Measurements from ENCODE around the gene PLD6. TPM values are rescaled to one million over a fixed set of nuclear protein-coding genes. Genes with fewer than 3 reads are reported as not detected.
A peak's percentile ranks its signal among the peaks of the same experiment; 100 is the strongest.

The PLD6 gene
- total RNA-seq, 2 experiments from 2014 or later, result 3.8 to 4.2 TPM

GRCh38 chr17:17181666-17182597 lies 24.2 kb downstream of the PLD6 start:
- peaks cover 75% of the 10 kb centered on the region for H3K36me3 Mint-ChIP-seq (ENCODE audit: low read depth)
- H3K27me3 Mint-ChIP-seq (ENCODE audit: low read depth), result no peaks in the 10 kb centered on the region
- H3K4me3 Mint-ChIP-seq, result peak overlapping the region; percentile 74
- no peaks in the 10 kb centered on the region for H3K9me3 Mint-ChIP-seq (ENCODE audit: insufficient read depth)
- H3K27ac Mint-ChIP-seq, result peak overlapping the region; percentile 95
- DNase-seq, result peak; percentile 68
- CTCF ChIA-PET, result interaction anchor here (1.2 to 1.5 kb wide), 2 partner anchors 10 to 26 kb away, joined by 3 to 4 read pairs; no protein-coding TSS in a partner anchor
- POLR2A ChIA-PET, result interaction anchor here (0.9 to 1.9 kb wide), 6 partner anchors 10 to 99 kb away, joined by 3 to 7 read pairs (median 4); partner anchors contain the start of genes COPS3 and FLCN
- peaks cover 95% of the 10 kb centered on the region for H3K4me1 Mint-ChIP-seq (ENCODE audit: low read depth)
- ATAC-seq, result peak; percentile 72

GRCh38 chr17:17180741-17181525 lies 25.2 kb downstream of the PLD6 start:
- no peak for ATAC-seq
- Mint-ChIP-seq H3K27me3 (ENCODE audit: low read depth) (no peaks in the 10 kb centered on the region), H3K27ac (peak overlapping the region; percentile 95), H3K36me3 (ENCODE audit: low read depth) (peaks cover 80% of the 10 kb centered on the region), H3K4me3 (peak overlapping the region; percentile 74), H3K9me3 (ENCODE audit: insufficient read depth) (no peaks in the 10 kb centered on the region), H3K4me1 (ENCODE audit: low read depth) (peaks cover 95% of the 10 kb centered on the region)
- no peak for DNase-seq
- ChIA-PET POLR2A (interaction anchor here (0.6 to 1.0 kb wide), 3 partner anchors 11 to 793 kb away, joined by 4 to 5 read pairs (median 4); no protein-coding TSS in a partner anchor), CTCF (interaction anchor here (1.1 to 1.3 kb wide), 3 partner anchors 10 to 55 kb away, joined by 3 to 4 read pairs (median 4); no protein-coding TSS in a partner anchor)

- ChIA-PET CTCF (interaction anchor here (0.8 to 1.3 kb wide), 4 partner anchors 10 to 56 kb away, joined by 3 to 4 read pairs (median 4); no protein-coding TSS in a partner anchor), POLR2A (interaction anchor here (0.6 to 1.4 kb wide), 5 partner anchors 8 to 793 kb away, joined by 3 to 5 read pairs (median 4); no protein-coding TSS in a partner anchor)
- Mint-ChIP-seq H3K4me3 (peak overlapping the region; percentile 66), H3K27ac (peak overlapping the region; percentile 91), H3K36me3 (ENCODE audit: low read depth) (peaks cover 80% of the 10 kb centered on the region), H3K9me3 (ENCODE audit: insufficient read depth) (no peaks in the 10 kb centered on the region), H3K27me3 (ENCODE audit: low read depth) (no peaks in the 10 kb centered on the region), H3K4me1 (ENCODE audit: low read depth) (peaks cover 94% of the 10 kb centered on the region)
- ATAC-seq, result peak; percentile 11
- peak; percentile 50 for DNase-seq
Observed at GRCh38 chr17:17180141-17180603, 26.0 kb downstream of the PLD6 start.

DNA sequence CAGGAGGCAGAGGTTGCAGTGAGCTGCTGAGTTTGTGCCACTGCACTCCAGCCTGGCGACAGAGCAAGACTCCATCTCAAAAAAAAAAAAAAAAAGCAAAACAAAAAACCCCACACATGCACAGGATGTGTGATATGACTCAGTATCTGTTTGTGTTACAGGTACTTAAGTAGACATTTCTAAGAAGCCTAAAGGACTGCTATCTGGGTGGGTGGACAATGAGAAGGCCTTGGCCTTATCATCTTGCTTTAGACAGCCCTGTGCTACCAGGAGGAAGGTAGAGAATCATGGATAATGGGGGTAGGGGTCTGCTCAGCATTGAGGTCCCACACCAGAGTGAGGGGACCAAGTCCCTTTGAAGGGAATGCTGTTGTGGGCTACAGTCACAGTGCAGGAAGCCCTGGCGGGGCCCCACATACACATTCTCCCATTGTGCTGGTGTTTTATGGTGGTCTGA lies 26.7 kb downstream of the PLD6 start:
- DNase-seq (peak; percentile 47), ATAC-seq (peak; percentile 68)
- Mint-ChIP-seq H3K27ac (peak overlapping the region; percentile 91), H3K36me3 (ENCODE audit: low read depth) (peaks cover 79% of the 10 kb centered on the region), H3K9me3 (ENCODE audit: insufficient read depth) (no peaks in the 10 kb centered on the region), H3K4me1 (ENCODE audit: low read depth) (peaks cover 92% of the 10 kb centered on the region), H3K27me3 (ENCODE audit: low read depth) (no peaks in the 10 kb centered on the region), H3K4me3 (peak overlapping the region; percentile 66)
- ChIA-PET CTCF (interaction anchor here (1.1 to 1.3 kb wide), 3 partner anchors 11 to 57 kb away, joined by 3 to 4 read pairs (median 4); no protein-coding TSS in a partner anchor), POLR2A (interaction anchor here (1.0 to 1.4 kb wide), 4 partner anchors 9 to 100 kb away, joined by 3 to 5 read pairs (median 4); no protein-coding TSS in a partner anchor)

DNA sequence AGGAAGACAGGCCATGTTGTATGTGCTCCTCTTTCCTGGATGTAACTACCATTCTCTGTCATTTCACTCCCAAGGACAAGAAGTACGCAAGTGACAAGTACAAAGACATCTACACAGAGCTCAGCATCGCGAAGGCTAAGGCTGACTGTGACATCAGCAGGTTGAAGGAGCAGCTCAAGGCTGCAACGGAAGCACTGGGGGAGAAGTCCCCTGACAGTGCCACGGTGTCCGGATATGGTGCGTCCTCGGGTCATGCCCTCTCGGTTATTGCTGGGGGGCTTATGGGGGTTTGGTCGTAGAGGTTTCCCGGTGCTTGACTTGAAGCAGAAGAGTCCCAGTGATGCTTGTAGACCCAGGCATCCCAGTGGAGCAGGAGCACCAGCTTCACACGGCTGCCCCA lies 29.0 kb downstream of the PLD6 start:
- Mint-ChIP-seq H3K27ac (peak overlapping the region; percentile 76), H3K36me3 (ENCODE audit: low read depth) (peaks cover 84% of the 10 kb centered on the region), H3K9me3 (ENCODE audit: insufficient read depth) (no peaks in the 10 kb centered on the region), H3K4me3 (no peak overlapping the region), H3K4me1 (ENCODE audit: low read depth) (peaks cover 91% of the 10 kb centered on the region), H3K27me3 (ENCODE audit: low read depth) (no peaks in the 10 kb centered on the region)
- ATAC-seq (no peak), DNase-seq (no peak)
- POLR2A ChIA-PET, result interaction anchor here (1.0 to 1.3 kb wide), 2 partner anchors 8 to 60 kb away, joined by 3 to 4 read pairs; partner anchors contain the start of gene FLCN
- CTCF ChIA-PET, result interaction anchor here (0.9 kb wide), 1 partner anchor 15 kb away, joined by 3 read pairs; no protein-coding TSS in a partner anchor

DNA sequence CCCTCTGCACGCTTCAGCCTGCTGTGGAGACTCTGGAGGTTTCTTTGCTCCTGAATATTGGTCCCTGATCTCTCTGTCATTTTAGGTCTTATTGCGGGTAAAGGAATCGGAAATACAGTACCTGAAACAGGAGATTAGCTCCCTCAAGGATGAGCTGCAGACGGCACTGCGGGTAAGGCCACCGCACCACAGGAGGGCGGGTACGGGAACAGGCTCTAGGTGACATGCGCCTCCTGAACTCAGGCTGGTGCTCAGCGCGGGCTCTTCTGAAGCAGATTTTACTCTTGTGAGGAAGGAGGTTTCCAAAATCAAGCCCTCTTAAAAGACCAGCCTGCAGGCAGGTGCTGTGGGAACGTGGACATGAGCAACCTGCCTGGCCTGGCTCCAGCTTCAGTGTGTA lies 29.8 kb downstream of the PLD6 start:
- Mint-ChIP-seq H3K36me3 (ENCODE audit: low read depth) (peaks cover 84% of the 10 kb centered on the region), H3K9me3 (ENCODE audit: insufficient read depth) (no peaks in the 10 kb centered on the region), H3K4me1 (ENCODE audit: low read depth) (peaks cover 88% of the 10 kb centered on the region), H3K4me3 (peak overlapping the region; percentile 57), H3K27me3 (ENCODE audit: low read depth) (no peaks in the 10 kb centered on the region), H3K27ac (peak overlapping the region; percentile 86)
- DNase-seq, result no peak
- ATAC-seq, result no peak
- ChIA-PET POLR2A (interaction anchor here (0.9 to 1.5 kb wide), 2 partner anchors 12 to 29 kb away, joined by 3 to 4 read pairs; partner anchors contain the start of gene PLD6), CTCF (interaction anchor here (0.9 to 1.4 kb wide), 2 partner anchors 16 to 20 kb away, joined by 3 read pairs; no protein-coding TSS in a partner anchor)

GRCh38 chr17:17175917-17176316 lies 30.2 kb downstream of the PLD6 start:
- Mint-ChIP-seq H3K36me3 (ENCODE audit: low read depth) (peaks cover 84% of the 10 kb centered on the region), H3K9me3 (ENCODE audit: insufficient read depth) (no peaks in the 10 kb centered on the region), H3K27me3 (ENCODE audit: low read depth) (no peaks in the 10 kb centered on the region), H3K4me1 (ENCODE audit: low read depth) (peaks cover 89% of the 10 kb centered on the region), H3K27ac (peak overlapping the region; percentile 86), H3K4me3 (peak overlapping the region; percentile 57)
- DNase-seq (no peak), ATAC-seq (no peak)
- ChIA-PET CTCF (interaction anchor here (1.4 kb wide), 1 partner anchor 20 kb away, joined by 3 read pairs; no protein-coding TSS in a partner anchor), POLR2A (interaction anchor here (0.9 to 1.5 kb wide), 2 partner anchors 11 to 30 kb away, joined by 3 to 4 read pairs; partner anchors contain the start of gene PLD6)

DNA sequence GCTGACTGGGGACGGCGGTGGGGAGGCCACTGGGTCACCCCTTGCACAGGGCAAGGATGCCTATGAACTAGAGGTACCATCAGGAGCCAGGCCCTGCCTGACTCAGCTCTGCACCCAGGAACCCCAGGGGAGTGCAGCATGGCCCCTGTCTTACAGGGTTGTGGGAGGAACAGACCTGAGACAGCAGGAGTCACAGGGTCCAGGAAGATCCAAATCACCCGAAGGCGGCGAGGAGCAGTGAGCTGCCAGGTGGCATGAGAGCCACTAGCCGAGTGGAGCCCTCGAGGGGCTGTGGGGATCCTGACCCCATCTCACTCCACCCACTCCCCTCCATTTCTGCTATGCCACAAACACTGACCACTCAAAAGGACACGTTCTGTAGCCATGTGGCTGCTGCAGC lies 30.8 kb downstream of the PLD6 start:
- no peaks in the 10 kb centered on the region for H3K27me3 Mint-ChIP-seq (ENCODE audit: low read depth)
- peak overlapping the region; percentile 86 for H3K27ac Mint-ChIP-seq
- ATAC-seq, result no peak
- peaks cover 79% of the 10 kb centered on the region for H3K36me3 Mint-ChIP-seq (ENCODE audit: low read depth)
- CTCF ChIA-PET, result interaction anchor here (1.4 kb wide), 1 partner anchor 21 kb away, joined by 3 read pairs; no protein-coding TSS in a partner anchor
- peaks cover 86% of the 10 kb centered on the region for H3K4me1 Mint-ChIP-seq (ENCODE audit: low read depth)
- no peak for DNase-seq
- no peak overlapping the region for H3K4me3 Mint-ChIP-seq
- no peaks in the 10 kb centered on the region for H3K9me3 Mint-ChIP-seq (ENCODE audit: insufficient read depth)
- POLR2A ChIA-PET, result interaction anchor here (1.4 to 1.5 kb wide), 2 partner anchors 30 to 106 kb away, joined by 3 to 4 read pairs; partner anchors contain the start of genes COPS3 and PLD6

DNA sequence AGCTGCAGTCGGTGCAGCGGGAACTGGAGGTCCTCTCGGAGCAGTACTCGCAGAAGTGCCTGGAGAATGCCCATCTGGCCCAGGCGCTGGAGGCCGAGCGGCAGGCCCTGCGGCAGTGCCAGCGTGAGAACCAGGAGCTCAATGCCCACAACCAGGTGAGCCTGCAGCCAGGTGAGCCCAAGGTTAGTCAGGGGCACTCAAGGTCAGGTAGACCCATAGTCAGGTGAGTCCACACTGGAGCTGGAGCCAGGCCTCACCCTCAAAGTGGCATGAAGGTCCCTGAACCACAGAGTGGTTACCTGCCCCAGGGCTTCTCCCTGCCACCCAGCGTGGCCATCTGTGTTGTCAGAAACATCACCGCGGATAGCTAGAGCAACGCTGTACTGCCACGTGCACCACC lies 32.2 kb downstream of the PLD6 start:
- no peak for ATAC-seq
- Mint-ChIP-seq H3K27me3 (ENCODE audit: low read depth) (no peaks in the 10 kb centered on the region), H3K4me1 (ENCODE audit: low read depth) (peaks cover 72% of the 10 kb centered on the region), H3K36me3 (ENCODE audit: low read depth) (peaks cover 72% of the 10 kb centered on the region), H3K4me3 (no peak overlapping the region), H3K27ac (peak overlapping the region; percentile 77), H3K9me3 (ENCODE audit: insufficient read depth) (no peaks in the 10 kb centered on the region)
- ChIA-PET CTCF (interaction anchor here (0.8 to 1.1 kb wide), 2 partner anchors 32 to 64 kb away, joined by 3 read pairs; no protein-coding TSS in a partner anchor), POLR2A (interaction anchor here (0.5 kb wide), 1 partner anchor 589 kb away, joined by 5 read pairs; no protein-coding TSS in a partner anchor)
- DNase-seq, result no peak

- H3K4me1 Mint-ChIP-seq (ENCODE audit: low read depth), result peaks cover 67% of the 10 kb centered on the region
- H3K27ac Mint-ChIP-seq, result peak overlapping the region; percentile 77
- POLR2A ChIA-PET, result no interaction called here
Observed at GRCh38 chr17:17172990-17173389, 33.1 kb downstream of the PLD6 start.

More at GRCh38 chr17:17172990-17173389, 33.1 kb downstream of the PLD6 start:
- no peak for ATAC-seq
- Mint-ChIP-seq H3K36me3 (ENCODE audit: low read depth) (peaks cover 72% of the 10 kb centered on the region), H3K9me3 (ENCODE audit: insufficient read depth) (no peaks in the 10 kb centered on the region), H3K4me3 (no peak overlapping the region), H3K27me3 (ENCODE audit: low read depth) (no peaks in the 10 kb centered on the region)
- CTCF ChIA-PET, result interaction anchor here (0.8 kb wide), 1 partner anchor 14 kb away, joined by 3 read pairs; no protein-coding TSS in a partner anchor
- DNase-seq, result no peak
